GM19372 (cell line): Measurements from ENCODE around the gene CDC34.

Source experiments
- ATAC-seq: cut with Tn5 transposase; IDR thresholded peaks from one replicate; pipeline ENCODE4 v1.9.1; 2021; ENCODE audit warnings: mild to moderate bottlenecking, low read depth, moderate library complexity; ENCODE audit not compliant: unreplicated experiment

CDC34 gene

GRCh38 chr19:518598-519231, 12.8 kb upstream of the CDC34 start:
- no peak for ATAC-seq

DNA sequence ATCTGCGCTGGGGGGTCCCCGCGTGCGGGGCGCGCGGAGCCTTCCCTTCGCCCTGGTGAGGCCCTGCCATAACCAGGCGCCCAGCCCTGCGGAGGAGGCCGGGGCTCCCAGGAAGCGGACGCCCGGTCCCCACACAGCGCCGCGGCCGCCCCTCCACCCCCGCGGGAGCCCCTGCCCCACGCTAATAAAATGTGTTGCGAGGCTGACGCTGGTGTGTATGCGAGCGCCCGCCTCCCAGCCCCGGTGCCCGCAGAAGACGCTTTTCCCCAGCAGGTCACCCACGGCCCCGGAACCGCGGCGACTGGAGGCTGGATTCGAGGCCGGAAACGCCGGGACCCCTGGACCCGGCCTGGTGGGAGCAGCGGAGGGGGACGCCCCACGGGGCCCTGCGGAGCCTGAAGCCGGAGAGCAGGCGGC, 12.1 kb upstream of the CDC34 start:
- ATAC-seq, result no peak

DNA sequence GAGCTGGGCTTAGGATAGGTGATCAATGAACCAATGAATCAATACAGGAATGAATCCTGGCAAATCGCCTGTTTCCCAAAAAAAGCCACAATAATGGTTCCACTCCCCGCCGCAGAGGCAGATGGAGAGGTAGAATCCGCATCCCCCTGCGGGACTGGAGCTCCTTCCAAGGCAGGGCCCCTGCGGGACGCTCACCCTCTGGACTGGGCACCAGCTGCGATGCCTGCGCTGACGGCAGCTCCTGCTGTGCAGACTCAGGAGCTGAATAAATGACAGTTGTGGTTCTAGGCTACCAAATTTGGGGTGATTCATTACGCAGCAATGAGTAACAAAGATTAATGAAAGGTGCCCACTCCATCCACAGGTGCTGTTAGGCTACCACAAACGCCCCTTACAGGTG, 8.8 kb upstream of the CDC34 start:
- no peak for ATAC-seq

- no peak for ATAC-seq
These were observed 7.4 kb upstream of the CDC34 start for GRCh38 chr19:524062-524674.

DNA sequence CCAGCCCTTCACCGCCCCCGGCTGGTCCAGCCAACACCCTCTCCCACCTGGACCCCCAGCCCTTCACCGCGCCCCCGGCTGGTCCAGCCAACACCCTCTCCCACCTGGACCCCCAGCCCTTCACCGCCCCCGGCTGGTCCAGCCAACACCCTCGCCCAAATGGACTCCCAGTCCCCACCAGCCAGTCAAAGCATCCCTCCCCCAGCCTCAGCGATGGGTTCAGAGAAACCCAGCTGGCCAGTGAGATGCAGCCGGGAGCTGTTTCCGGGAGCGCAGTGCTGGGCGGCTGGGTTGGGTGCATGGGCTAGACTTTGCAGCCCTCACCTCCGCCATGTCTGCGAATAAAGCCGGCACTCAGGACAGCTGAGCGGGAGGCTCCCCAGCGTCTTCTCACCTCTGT, 6.5 kb upstream of the CDC34 start:
- no peak for ATAC-seq

DNA sequence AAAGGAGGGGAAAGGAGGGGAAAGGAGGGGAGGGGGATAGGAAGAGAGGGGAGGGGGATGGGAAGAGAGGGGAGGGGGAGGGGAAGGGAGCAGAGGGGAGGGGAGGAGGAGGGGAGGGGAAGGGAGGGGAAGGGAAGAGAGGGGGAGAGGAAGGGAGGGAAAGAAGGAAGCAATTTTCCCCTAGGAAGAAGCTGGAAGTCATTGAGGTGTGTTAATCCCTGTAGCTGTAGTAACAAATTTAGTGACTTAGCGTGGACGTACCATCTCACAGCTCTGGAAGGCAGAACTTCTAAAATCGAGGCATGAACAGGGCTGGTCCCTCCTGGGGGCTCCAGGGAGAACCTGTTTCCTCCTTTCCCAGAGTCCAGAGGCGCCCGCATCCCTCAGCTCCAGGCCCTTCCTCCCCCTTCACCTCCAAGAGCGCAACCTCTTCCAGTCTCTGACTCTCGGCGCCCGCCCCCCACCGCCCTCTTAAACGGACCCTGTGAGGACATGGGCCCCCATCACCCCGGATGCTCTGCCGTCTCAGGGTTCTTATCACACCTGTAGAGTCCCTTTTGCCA, 5.6 kb upstream of the CDC34 start:
- ATAC-seq, result no peak

GRCh38 chr19:530134-531008, 1.2 kb upstream of the CDC34 start:
- ATAC-seq, result no peak

DNA sequence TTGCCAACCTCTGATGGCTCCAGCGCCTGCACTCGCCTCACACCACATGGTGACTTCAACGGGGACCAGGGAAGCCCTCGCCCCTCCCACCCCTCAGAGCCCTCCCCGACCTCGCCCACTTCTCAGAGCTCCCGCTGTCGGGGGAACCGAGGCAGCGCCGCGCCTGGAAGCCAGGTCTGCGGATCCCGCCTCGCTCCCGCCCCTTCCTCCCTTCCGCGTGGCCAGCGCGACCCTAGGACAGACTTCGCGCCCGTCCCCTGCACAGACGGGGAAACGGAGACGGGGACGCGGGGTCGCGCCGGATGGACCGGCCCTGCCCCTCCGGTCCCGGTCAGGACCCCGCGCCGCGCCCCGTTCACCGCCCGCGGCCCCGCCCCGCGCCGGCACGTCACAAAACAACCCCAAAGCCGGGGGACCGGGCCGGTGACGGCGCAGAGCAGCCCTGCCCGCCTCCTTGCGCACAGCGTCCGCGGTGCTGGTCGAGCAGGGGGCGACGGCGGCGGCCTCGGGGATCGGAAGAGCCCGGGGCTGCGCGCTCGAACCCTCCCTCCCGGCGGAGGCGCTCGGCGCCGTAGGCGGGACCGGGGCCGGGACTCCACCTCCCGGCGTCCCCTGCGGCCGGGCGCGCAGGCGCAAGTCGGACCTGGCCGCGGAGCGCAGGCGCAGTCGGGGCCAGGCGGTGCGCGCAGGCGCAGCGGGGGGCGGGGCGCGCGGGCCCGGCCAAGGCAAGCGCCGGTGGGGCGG, 379 bp upstream of the CDC34 start:
- ATAC-seq, result peak; percentile 68

- no peak for ATAC-seq
These were observed 1.2 kb downstream of the CDC34 start for GRCh38 chr19:532561-533363.

GRCh38 chr19:533364-534058, 2.0 kb downstream of the CDC34 start:
- ATAC-seq, result no peak

- ATAC-seq, result no peak
These were observed 2.5 kb downstream of the CDC34 start for GRCh38 chr19:534088-534487.

DNA sequence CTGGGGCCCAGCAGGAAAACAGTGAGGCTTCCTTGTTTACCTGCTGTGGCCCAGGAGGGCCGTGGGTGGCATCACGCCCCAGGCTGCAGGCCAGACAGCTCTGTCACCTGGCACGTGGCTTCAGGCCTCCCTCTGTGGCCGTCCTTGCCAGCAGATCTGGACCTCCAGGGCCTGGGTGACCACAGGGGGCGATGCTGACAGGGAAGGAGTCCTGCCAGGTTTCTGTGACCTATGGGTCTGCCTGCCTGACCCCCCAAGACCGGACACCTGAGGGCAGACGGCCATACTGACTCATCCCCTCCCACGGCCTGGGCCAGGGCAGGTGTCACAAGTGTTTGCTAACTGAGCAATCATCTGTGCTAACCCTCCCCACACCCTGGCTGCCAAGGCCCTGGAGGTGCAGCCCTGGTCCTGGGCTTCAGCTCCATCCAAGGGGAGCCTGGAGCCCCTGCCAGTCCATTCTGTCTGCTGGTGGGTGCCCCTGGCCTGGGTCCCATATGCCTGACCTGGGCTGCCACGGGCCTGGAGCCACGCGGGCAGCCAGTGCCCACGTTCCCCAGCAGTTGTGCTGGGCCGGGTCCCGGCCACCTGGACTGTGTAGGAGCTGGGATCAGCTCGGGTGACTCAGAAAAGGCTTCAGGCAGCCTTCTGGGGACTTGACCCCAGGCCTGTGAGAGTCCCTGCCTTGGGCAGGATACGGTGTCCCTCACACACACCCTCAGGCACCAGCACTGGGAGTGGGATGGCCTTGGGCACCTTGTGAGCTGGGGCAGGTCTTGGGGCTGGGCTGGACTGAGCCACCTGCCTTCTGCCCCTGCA, 3.7 kb downstream of the CDC34 start:
- no peak for ATAC-seq

GRCh38 chr19:536031-536880, 4.7 kb downstream of the CDC34 start:
- ATAC-seq, result no peak

DNA sequence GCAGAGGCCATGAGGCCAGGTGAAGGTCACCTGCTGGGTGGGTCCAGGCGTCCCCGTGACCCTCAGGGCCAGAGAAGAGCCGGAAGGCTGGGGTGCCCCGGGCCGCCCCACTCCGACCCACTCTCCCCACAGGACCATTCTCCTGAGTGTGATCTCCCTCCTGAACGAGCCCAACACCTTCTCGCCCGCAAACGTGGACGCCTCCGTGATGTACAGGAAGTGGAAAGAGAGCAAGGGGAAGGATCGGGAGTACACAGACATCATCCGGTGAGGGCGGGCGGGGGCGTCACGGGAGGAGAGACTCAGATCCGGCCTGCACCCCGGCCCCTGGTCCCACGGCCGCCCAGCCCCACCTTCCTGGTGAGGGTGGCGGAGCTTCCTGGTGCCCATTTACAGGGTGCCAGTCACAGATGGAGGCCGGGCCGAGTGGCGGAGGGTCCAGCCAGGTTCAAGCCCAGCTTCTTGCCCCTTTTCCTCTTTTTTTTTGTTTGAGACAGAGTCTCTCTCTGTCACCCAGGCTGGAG, 5.4 kb downstream of the CDC34 start:
- no peak for ATAC-seq

DNA sequence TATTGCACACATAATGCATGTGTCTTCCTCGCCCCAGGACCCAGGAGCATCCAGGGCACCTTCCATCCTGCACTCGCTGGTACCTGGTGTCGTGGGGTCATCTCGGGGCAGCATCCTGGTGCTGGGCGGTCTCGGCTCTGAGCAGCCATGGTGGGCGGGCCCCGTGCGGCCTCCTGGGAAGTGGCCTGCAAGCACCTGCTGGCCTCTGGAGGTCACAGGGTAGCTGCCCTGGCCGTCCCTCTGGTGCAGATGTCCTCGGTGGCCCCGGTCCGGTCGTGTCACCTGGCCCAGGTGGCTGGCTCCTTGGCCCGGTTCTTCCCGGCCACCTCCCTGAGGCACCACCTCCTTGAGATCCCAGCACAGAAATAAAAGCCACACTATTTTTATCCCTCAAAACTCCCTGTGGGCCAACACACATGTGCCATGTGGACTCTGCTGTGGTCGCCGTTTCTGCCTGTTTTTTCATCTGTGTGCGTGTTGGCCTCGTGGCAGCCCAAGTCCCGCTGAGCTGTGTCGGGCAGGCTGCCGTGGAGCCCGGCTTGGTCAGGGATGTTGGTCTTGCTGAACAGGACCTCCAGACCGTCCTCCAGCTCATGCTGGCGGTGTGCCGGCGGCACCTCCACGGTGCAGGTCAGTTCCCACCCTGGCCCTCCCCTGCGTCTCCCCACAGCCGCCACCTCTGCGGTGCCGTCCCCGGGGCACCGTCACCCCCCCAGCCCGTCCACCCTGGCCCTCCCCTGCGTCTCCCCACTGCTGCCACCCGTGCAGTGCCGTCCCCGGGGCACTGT, 7.3 kb downstream of the CDC34 start:
- ATAC-seq, result no peak

GRCh38 chr19:539429-540030, 8.0 kb downstream of the CDC34 start:
- ATAC-seq, result no peak
